Colonic mucosa (tissue), 4 donors: ENCODE data around the gene EYS. TPM values are rescaled to one million over a fixed set of nuclear protein-coding genes. Genes with fewer than 3 reads are reported as not detected.

Source experiments
- DNase-seq: peaks from one replicate; pipeline ENCODE4 v3.0.0-alpha.2; 2020
- H3K27ac ChIP-seq: fragments of 200-600 bp; one replicate; pipeline ENCODE4 v1.8.0; 2021
- H3K27me3 ChIP-seq: fragments of 200-600 bp; one replicate; pipeline ENCODE4 v1.8.0; 2021
- H3K36me3 ChIP-seq: fragments of 200-600 bp; one replicate; pipeline ENCODE4 v1.8.0; 2021
- H3K4me1 ChIP-seq: fragments of 200-600 bp; one replicate; pipeline ENCODE4 v1.8.0; 2021; ENCODE audit warnings: mild to moderate bottlenecking
- H3K4me3 ChIP-seq: fragments of 200-600 bp; one replicate; pipeline ENCODE4 v1.8.0; 2021
- H3K9ac ChIP-seq, 2 donors: one replicate each; pipeline ENCODE4 v1.7.0; 2013; ENCODE audit warnings: control low read depth in 2 of 2, low read depth in 2 of 2, low read length in 2 of 2
- H3K9me3 ChIP-seq: fragments of 200-600 bp; one replicate; pipeline ENCODE4 v1.8.0; 2021
- CTCF ChIP-seq: fragments of 200-600 bp; IDR thresholded peaks from one replicate; pipeline ENCODE4 v1.8.0; 2022; ENCODE audit warnings: antibody characterized with exemption, mild to moderate bottlenecking
- intact Hi-C: fragments of 100-400 bp; cut with DNase I; formaldehyde crosslinking; loops from one replicate; pipeline ENCODE4 v1.14.1; 2022
- total RNA-seq, 2 donors: library from RNA; stranded (reverse); fragmentation: NEBNext Ultra II Directional in 1 of 2; extraction: Animal tissue kit (Norgen Biotek cat#: 25700) in 1 of 2; gene quantifications; one replicate each; pipeline ENCODE4 v1.2.1, GENCODE V29; 2021
- donor health status: healthy.
- donor health status: DM: no; HTN: no; CAD: no.
- donor health status: DM: no; HTN: no; CAD: no.

EYS gene
- total RNA-seq, 2 donors from 2014 or later, result 0.64 to 0.82 TPM

GRCh38 chr6:64736421-64736950 is 970.5 kb downstream of the EYS start:
- intact Hi-C loops, result no loop called here
- Histone ChIP-seq H3K9ac (no peak overlapping the region), H3K27ac (no peak overlapping the region), H3K4me1 (no peaks in the 10 kb centered on the region), H3K36me3 (no peaks in the 10 kb centered on the region), H3K4me3 (no peak overlapping the region), H3K27me3 (no peaks in the 10 kb centered on the region), H3K9me3 (no peaks in the 10 kb centered on the region)
- no peak for TF ChIP-seq CTCF
- no peak for DNase-seq

- no peaks in the 10 kb centered on the region for H3K36me3 ChIP-seq
- no peak overlapping the region for H3K4me3 ChIP-seq
- no peaks in the 10 kb centered on the region for H3K9me3 ChIP-seq
- no peak for TF ChIP-seq CTCF
- H3K4me1 ChIP-seq, result no peaks in the 10 kb centered on the region
- H3K27ac ChIP-seq, result no peak overlapping the region
- no peaks in the 10 kb centered on the region for H3K27me3 ChIP-seq
- H3K9ac ChIP-seq, result no peak overlapping the region
- intact Hi-C loops, result no loop called here
- no peak for DNase-seq
These were observed 973.6 kb downstream of the EYS start for GRCh38 chr6:64733433-64733832.

GRCh38 chr6:64732888-64733287 is 974.1 kb downstream of the EYS start:
- H3K4me3 ChIP-seq, result no peak overlapping the region
- intact Hi-C loops, result no loop called here
- no peak for TF ChIP-seq CTCF
- H3K9ac ChIP-seq, result no peak overlapping the region
- H3K27me3 ChIP-seq, result no peaks in the 10 kb centered on the region
- no peaks in the 10 kb centered on the region for H3K9me3 ChIP-seq
- no peaks in the 10 kb centered on the region for H3K36me3 ChIP-seq
- H3K27ac ChIP-seq, result no peak overlapping the region
- no peaks in the 10 kb centered on the region for H3K4me1 ChIP-seq
- DNase-seq, result no peak

GRCh38 chr6:64729522-64729921 is 977.5 kb downstream of the EYS start:
- no peak for TF ChIP-seq CTCF

GRCh38 chr6:64727075-64727474 is 980.0 kb downstream of the EYS start:
- TF ChIP-seq CTCF, result no peak
- H3K36me3 ChIP-seq, result no peaks in the 10 kb centered on the region
- no peak overlapping the region for H3K27ac ChIP-seq
- DNase-seq, result no peak
- H3K9ac ChIP-seq, result no peak overlapping the region
- intact Hi-C loops, result no loop called here
- H3K9me3 ChIP-seq, result no peaks in the 10 kb centered on the region
- H3K4me1 ChIP-seq, result no peaks in the 10 kb centered on the region
- no peak overlapping the region for H3K4me3 ChIP-seq
- H3K27me3 ChIP-seq, result no peaks in the 10 kb centered on the region

More at GRCh38 chr6:64729522-64729921, 977.5 kb downstream of the EYS start:
- intact Hi-C loops, result no loop called here
- Histone ChIP-seq H3K36me3 (no peaks in the 10 kb centered on the region), H3K9me3 (no peaks in the 10 kb centered on the region), H3K4me1 (no peaks in the 10 kb centered on the region), H3K4me3 (no peak overlapping the region), H3K9ac (no peak overlapping the region), H3K27me3 (no peaks in the 10 kb centered on the region), H3K27ac (no peak overlapping the region)
- no peak for DNase-seq
